Thyroid gland (tissue), 4 donors: Measurements from ENCODE around the gene F2RL2.

Experiments used
- CTCF ChIP-seq, 6 experiments: fragments of 200-600 bp in 3 of 6; fragments of 450-650 bp in 3 of 6; sonication (generic) in 3 of 6; IDR thresholded peaks; one replicate each; pipeline ENCODE4 v1.5.1; 2016 to 2019; ENCODE audit warnings: antibody characterized with exemption in 6 of 6, mild to moderate bottlenecking in 2 of 6, inconsistent platforms in 1 of 6, moderate library complexity in 1 of 6
- POLR2A ChIP-seq, 2 donors: fragments of 450-650 bp; IDR thresholded peaks; one replicate each; pipeline ENCODE4 v1.6.1; 2017; ENCODE audit warnings: antibody characterized with exemption in 2 of 2, mild to moderate bottlenecking in 2 of 2, moderate library complexity in 1 of 2

DNA sequence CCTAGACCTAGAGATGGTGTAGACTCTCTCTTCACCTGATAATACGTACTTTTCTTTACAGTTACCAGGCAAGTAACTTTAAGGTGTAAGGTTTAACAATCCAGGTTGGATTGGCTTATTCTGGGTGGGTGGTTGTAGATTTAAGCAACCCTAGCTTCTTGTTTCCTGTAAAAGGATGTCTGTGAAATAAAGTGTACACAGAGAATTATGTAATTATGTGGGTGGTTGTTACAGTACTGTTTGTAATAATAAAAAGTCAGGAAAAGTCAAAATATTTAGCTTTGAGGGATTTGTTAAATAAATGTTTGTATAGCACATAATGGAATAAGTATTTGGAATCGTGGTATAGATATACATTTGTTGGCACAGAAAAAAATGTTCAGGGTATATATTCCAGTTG is 49.0 kb upstream of the F2RL2 start:
- no peak for TF ChIP-seq CTCF (IDR thresholded peaks at IDR 0.05)
- TF ChIP-seq POLR2A (IDR thresholded peaks at IDR 0.05) = no peak
